LNCaP clone FGC (cell line): ENCODE measurements around the gene CCDC172.

Source experiments
- DNase-seq: peaks from one replicate; pipeline ENCODE4 v3.0.0-alpha.2; 2011; ENCODE audit warnings: low read depth
- H3K4me3 ChIP-seq: 2 replicates; pipeline ENCODE4 v1.5.1; 2011; ENCODE audit warnings: mild to moderate bottlenecking, low read depth, low read length, control low read depth
- TF ChIP-seq, protein P1 (sequence below): IDR thresholded peaks from 2 replicates; pipeline ENCODE4 v1.5.1; 2012; ENCODE audit warnings: mild to moderate bottlenecking; ENCODE audit not compliant: control insufficient read depth, insufficient read depth; ENCODE audit errors: extremely low read depth

Gene CCDC172

DNA sequence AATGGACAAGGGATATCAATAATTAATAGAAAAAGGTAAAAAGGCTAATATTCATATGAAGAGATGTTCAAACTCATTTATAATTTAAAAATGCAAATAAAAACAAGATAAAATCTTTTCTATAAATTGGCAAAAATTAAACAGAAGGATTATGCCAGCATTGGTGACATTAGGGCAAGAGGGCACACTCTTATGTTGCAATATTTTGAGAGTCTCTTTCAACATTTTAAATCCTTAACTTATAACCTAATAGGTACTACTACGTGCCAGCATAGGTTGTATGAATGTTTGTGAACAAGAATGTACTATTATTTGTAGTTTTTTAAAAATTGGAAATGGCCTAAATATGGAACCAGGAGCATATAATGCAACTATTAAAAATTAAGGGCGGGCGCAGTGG is 78.6 kb downstream of the CCDC172 start:
- DNase-seq, result no peak
- TF ChIP-seq, protein P1, sequence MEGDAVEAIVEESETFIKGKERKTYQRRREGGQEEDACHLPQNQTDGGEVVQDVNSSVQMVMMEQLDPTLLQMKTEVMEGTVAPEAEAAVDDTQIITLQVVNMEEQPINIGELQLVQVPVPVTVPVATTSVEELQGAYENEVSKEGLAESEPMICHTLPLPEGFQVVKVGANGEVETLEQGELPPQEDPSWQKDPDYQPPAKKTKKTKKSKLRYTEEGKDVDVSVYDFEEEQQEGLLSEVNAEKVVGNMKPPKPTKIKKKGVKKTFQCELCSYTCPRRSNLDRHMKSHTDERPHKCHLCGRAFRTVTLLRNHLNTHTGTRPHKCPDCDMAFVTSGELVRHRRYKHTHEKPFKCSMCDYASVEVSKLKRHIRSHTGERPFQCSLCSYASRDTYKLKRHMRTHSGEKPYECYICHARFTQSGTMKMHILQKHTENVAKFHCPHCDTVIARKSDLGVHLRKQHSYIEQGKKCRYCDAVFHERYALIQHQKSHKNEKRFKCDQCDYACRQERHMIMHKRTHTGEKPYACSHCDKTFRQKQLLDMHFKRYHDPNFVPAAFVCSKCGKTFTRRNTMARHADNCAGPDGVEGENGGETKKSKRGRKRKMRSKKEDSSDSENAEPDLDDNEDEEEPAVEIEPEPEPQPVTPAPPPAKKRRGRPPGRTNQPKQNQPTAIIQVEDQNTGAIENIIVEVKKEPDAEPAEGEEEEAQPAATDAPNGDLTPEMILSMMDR, result no peak
- H3K4me3 ChIP-seq, result no peak overlapping the region

DNA sequence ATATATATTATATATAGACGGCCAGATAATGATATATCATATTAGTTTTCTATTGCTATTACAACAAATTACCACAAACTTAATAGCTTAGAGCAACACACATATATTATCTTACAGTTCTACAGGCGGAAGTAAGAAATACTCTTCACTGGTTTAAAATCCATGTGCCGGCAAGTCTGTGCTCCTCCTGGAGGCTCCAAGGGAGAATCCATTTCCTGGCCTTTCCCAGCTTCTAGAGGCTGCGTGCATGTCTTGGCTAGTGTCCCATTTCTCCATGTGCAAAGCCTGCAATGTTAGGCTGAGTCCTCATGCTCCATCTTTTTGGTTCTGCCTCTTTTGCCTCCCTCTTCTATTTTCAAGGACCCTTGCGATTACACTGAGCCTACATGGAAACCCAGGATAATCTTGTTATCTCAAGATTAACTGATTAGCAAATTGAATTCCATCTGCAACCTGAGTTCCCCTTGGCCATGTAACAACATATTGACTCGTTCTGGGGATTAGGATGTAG is 79.5 kb downstream of the CCDC172 start:
- TF ChIP-seq, protein P1, result no peak
- no peak for DNase-seq
- no peak overlapping the region for H3K4me3 ChIP-seq

DNA sequence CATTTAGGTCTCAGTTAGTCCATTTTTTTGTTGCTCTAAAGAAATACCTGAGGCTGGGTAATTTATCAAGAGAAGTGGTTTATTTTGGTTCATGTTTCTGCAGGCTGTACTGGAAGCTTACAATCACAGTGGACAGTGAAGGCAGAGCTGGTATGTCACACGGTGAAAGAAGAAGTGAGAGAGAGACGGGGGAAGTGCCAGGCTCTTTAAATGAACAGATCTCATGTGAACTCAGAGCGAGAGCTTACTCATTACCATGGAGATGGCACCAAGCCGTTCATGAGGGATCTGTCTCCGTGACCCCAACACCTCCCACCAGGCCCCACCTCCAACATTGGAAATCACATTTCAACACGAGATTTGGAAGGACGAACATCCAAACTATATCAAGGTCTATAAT is 84.5 kb downstream of the CCDC172 start:
- H3K4me3 ChIP-seq, result no peak overlapping the region
- TF ChIP-seq, protein P1, result no peak
- no peak for DNase-seq

DNA sequence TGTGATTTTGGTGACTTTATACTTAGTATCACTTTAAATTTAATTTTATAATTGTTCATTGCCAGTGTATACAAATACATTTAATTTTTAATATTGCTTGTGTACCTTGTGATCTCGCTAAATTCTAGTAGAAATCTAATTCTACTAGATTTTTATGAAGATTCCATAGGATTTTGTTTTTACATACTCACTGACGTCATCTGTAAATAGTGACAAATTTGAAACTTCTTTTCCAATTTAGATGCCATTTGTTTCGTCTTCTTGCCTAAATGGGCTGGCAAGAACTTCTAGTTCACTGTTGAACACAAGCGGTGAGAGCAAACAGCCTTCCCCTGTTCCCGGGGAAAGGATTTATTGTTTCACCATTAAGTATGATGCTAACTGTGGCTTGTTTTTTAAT is 86.1 kb downstream of the CCDC172 start:
- DNase-seq, result no peak
- TF ChIP-seq, protein P1, result no peak

DNA sequence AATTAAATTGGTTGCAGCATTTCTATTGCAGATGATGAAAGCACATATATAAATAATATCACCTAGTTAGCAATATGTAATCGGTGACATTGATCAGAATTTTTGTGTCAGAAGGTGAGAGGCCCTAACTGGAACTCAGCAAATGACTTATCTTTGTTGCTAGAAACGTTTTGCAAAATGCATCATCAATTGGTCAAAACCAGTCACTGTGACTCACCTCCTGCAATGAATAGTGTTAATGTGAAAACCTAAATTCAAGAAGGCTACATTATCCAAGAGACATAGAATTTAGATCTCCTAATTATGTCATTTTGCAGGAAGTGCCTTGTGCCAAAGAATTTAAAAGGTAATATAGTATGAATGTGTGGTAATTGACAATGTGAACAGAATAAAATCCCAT is 93.6 kb downstream of the CCDC172 start:
- TF ChIP-seq, protein P1, result no peak
- DNase-seq, result no peak
- H3K4me3 ChIP-seq, result no peak overlapping the region

More for the DNA sequence above, 86.1 kb downstream of the CCDC172 start:
- H3K4me3 ChIP-seq, result no peak overlapping the region

DNA sequence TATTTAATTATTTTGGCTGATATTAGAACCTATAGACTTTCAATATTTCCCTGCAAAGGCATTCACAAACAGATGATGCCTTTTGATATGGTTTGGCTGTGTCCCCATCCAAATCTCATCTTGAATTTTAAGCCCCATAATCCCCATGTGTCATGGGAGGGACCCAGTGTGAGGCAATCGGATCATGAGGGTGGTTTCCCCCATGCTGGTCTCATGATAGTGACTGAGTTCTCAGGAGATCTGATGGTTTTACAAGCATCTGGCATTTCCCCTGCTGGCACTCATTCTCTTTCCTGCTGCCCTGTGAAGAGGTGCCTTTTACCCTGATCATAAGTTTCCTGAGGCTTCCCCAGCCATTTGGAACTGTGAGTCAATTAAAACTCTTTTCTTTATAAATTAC is 94.1 kb downstream of the CCDC172 start:
- TF ChIP-seq, protein P1, result no peak

DNA sequence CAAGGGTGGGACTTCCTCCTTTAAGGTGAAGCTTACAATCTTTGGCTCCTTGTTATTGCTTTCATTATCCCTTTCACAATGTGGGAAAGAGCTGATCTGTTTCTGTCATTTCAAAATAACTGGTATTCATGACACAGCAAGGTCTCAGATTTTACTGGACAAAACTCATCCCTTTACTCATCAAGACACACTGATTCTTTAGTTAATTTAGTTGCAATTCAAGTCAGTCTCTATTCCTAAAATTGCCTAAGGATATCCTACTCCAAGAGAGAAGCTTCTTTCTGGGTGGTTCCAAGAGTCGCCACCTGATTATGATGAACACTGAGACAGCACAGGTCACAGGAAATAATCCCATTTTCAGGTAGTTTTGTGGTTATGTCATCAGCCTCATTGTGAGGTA is 97.6 kb downstream of the CCDC172 start:
- no peak overlapping the region for H3K4me3 ChIP-seq
- DNase-seq, result no peak
- TF ChIP-seq, protein P1, result no peak

More for the DNA sequence above, 94.1 kb downstream of the CCDC172 start:
- no peak overlapping the region for H3K4me3 ChIP-seq
- DNase-seq, result no peak
